HG03575 (cell line): ENCODE measurements around the gene IKZF3.
"Not testable (repeated sequence)": the region's sequence is repeated elsewhere in the genome, so short reads cannot be mapped to it uniquely, and the experiment has no call there.

ENCODE experiments used
- ATAC-seq: cut with Tn5 transposase; IDR thresholded peaks from one replicate; pipeline ENCODE4 v1.9.1; 2021; ENCODE audit not compliant: unreplicated experiment, insufficient number of reproducible peaks, low FRiP score; ENCODE audit errors: extremely low read depth

Gene IKZF3

DNA sequence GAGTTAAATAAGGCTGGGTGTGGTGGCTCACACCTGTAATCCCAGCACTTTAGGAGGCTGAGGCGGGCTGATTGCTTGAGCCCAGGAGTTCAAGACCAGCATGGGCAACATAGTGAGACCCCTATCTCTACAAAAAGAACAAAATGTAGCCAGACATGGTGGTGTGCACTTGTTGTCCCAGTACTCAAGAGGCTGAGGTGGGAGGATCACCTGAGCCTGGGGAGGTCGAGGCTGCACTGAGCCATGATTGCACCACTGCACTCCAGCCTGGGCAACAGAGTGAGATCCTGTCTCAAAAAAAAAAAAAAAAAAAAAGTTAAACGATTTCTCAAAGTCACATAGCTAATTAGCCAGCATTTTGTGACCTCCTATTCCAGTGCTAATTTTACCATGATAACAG, 99.9 kb downstream of the IKZF3 start:
- not testable (repeated sequence) for ATAC-seq

DNA sequence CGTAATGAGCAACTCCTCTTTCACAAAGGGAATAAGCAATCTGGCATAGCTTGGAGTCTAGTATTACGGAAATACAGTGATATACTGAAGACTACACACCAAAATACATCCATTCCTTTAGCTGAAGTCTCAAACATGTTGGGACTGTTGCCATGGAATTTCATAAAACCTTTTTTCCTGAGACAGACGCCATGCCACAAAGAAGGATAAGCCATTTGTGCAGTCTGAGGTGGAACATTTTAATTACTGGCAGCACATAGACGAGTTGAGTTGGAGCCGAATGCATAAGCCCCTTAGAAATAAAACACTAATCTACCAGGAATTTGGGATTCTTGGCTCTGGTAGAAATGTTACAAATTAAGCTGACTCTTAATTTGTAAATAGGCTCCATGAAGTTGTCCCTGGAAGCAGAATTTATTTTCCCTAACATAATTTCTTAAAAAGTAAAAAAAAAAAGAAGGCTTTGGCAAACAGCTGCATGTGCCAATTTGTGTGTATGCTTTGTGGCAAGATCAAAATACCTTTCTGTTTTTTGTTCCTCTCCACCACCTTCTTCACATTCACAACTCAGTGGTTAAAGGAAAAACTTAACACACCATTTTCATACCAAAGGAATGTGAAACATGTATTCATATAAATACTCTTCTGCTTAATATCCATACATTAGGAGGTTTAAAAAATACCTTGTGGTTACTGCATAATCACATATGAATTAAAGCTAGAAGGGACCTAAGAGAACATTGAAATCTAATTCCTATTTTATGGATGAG, 100.9 kb downstream of the IKZF3 start:
- no peak for ATAC-seq

DNA sequence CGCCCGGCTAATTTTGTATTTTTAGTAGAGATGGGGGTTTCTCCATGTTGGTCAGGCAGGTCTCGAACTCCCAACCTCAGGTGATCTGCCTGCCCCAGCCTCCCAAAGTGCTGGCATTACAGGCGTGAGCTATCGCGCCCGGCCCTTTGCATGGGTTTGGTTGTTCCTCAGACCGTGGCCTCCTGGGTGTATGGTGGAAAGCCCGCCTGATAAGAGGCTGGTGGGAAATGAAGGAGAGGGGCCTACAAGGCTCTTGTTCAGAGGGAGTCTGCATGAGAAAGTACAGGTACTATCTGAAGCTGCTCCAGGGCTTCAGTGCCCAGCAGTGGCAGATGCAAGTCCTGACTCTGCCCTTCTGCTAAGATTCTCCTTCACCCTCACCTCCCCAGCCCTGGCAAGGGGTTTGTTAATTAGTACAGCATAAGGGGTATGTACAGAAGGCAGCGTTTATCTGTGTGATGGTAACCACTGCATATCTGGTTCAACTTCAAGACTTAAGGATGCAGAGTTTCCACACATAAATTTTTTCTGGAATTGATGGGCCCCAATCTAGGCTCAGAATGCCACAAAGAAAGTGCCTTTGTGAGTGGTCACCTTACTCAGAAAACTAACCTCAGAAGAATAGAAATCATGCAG, 102.1 kb downstream of the IKZF3 start:
- ATAC-seq, result no peak

DNA sequence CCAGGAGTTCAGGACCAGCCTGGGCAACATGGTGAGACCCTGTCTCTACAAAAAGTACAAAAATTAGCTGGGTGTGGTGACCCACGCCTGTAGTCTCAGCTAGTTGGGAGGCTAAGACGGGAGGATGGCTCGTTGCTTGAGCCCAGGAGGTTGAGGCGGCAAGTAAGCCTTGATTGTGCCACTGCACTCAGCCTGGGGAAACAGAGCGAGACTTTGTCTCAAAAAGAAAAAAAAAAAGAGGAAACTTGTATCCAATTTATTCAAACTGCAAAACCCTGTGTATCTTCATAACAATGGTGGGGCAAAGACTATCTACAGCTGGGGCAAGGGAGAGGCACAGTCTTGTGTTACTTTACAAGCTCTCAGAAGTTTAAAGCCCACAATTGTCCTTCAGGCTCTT, 104.9 kb downstream of the IKZF3 start:
- no peak for ATAC-seq

DNA sequence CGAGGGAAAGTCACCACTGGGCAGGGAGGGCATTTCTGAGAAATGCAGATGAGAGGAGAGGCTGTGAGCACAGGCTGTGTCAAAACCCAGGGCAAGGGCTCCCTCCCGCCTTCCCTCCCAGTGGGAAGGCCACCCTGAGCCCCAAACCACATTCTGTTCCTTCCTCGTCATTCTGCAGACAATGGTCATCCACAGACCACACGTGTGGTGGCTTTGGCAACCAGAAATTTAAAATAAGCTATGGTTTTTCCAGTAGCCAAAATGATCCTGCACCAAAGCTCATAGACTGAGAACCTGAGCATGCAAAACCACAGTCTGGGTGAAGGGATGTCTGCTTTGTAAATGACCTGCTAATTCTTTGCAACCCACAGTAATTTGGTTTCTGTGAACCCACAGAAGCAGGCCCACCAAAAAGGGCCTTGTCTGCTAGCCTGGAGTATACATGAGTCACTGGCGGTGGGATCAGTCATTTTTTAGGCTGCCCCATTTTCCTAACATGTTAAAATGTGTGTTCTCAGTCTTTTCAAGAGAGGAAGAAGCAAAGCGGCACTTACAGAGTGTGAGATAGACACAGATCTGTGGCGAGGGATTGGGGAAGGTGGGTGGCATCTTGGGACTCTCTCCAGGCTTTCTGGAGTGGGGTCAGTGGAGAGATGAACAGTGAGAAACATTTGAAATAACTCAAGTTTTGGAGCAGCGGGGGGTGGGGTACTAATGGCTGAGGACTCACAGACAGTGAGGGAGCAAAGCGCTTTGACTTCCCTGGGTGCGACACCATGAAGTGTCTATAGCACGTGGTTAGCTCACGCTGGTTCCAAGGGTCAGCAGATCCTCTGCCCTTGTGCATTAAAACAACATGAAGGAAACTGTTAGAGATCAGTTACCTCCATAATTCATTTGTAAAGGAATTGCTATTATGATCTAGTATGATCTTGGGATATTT, 105.9 kb downstream of the IKZF3 start:
- ATAC-seq, result no peak

DNA sequence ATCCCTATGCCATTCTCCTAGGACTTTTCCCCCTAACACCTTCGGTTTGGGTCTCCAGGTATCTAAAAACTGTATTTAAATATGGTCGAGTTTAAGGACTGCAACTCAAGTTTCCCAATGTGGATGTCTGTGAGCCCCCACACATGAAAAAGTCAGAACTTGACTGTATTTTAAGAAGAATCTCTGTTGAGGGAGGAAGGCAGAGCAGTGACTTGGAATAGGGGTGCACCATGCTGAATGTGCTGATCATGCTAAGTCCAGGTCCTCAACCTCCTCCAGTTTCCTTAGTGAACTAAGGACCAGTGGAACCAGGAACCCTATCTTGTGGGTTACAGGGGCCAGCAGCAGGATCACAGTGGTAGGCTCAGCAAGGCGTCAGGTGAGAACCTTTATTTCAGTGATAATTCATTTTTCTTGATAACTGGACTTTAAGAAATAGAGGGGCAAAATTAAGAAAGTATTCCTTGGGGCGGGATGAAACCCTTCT, 106.9 kb downstream of the IKZF3 start:
- ATAC-seq, result no peak

DNA sequence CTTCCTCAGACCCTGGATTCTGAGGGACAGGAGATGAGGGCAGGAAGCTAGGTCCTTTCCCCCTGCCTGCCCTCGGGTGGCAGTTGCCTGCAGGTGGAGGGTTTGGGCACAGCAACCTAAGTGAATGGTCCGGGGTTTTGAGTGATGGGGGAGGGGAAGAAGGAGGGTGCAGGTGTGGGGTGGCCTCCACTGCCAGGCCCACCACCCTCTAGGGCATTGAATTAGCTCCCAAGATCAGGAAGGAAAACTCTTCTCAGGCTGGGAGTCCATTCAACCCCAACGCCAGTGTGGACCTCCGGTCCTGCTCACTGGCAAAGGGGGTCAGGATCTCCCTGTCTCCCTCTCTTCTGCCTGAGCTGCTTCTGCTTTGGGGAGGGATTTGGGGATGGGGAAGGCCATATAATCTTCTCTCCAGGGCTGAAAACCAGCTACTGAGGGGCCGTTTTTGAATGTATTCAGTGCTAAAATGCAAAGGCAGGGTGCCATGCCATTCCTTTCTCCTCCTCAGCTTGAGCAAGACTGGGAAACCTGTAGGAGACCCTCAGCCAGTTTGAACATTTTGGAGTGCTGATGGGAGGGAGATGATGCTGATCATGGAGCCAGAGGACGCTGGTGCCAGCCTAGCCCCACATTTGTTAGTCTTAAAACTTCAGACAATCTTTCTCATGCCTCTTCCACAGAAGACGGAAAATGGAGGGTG, 107.6 kb downstream of the IKZF3 start:
- ATAC-seq, result no peak

DNA sequence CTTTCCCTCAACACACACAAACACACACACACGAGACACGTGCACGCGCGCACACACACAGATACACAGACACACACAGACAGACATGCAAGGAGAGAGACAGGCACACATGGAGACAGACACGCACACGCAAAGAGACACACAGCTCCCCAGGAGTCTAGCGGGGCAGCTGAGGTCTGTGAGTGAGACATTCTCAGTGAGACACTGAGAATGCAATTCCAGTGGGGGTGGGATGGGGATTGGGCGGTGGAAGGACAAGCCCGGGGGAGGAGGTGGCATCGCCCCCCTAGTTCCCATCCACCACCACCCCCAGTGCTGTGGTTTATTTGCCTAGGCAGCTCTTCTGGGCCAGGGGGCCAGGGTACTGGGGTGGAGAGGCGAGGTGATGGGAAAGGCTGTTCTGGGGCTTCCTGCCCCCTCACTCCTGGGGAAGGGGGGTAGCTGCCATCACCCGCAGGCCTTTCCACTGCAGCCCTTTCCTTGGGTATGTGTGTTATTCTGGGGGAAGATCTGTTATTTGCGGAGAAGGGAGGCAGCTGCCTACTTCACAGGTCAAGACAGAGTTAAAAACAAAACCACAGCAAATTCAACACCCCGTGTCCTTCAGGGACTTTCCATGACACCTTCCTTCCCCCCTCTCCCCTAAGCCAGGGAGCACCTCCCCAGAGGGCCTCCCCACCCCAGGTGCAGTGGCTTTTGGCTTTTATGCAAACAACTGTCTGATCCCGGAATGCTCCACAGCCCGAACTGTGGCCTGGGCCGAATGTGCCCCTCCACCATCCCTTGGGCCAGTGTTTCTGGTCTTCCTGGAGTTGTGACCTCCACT, 108.3 kb downstream of the IKZF3 start:
- ATAC-seq, result no peak

DNA sequence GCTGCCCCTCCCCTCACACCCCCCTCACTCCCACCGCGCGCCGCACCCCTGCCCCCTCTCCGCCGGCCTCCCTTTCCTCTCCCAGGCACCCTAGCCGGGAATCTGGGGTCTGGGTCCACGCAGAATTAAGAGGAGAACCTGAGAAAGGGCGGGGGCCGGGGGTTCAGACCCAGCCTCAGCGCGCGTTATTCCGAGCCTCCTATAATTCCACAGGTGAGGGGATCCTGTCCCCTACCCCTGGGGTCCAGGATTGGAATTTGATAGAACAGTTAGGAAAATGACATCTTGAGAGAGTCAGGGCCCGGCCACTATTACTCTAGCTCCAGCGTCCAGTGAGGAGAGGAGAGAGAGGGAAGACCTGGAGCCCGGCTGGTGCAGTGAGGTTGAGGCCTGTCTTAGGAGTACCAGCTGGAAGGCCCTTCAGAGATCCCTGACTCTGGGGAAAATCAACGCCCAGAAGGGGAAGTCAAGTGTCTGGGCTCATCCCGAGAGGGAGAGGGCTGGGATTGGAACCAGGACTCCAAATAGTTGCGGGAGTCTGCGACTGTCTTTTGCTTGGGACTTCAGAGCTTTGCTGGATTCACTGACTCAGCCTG, 109.1 kb downstream of the IKZF3 start:
- ATAC-seq, result no peak

DNA sequence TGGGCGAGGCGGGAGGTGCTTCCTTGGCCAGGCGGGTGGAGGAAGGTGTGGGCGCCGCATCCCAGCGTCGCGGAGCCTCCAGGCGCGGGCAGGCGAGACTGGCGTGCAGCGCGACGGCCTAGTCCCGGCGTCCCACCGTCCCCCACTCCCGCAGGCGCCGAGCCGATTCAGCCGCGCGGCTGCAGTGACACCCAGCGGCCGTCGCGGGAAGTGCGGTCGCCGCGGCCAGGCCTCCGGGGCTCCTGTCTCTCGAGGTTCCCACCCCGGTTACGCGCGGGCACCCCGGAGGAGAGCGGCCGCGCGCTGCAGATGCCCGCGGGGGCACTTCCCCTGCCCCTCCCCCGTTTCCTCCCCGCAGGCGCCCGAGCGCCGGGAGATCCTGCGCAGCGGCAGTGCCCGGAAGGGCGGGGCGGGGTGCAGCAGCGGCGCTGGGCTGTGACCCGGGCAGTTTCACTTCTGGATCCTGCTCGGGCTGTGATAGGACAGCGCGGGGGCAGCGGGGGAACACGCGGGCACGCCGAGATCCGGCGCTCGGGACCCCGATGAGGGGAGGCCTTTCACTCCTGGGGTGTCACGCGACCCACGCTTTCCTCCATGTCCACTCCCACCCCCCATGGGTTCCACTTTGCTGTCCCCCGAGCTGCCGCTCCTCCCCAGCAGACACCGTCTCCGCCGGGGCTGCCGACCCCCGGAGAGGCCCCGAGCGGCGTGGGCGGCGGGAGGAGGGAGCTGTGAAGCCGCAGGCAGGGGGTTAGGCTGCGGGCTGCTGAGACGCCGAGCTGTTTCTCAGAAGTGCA, 109.8 kb downstream of the IKZF3 start:
- ATAC-seq, result no peak

DNA sequence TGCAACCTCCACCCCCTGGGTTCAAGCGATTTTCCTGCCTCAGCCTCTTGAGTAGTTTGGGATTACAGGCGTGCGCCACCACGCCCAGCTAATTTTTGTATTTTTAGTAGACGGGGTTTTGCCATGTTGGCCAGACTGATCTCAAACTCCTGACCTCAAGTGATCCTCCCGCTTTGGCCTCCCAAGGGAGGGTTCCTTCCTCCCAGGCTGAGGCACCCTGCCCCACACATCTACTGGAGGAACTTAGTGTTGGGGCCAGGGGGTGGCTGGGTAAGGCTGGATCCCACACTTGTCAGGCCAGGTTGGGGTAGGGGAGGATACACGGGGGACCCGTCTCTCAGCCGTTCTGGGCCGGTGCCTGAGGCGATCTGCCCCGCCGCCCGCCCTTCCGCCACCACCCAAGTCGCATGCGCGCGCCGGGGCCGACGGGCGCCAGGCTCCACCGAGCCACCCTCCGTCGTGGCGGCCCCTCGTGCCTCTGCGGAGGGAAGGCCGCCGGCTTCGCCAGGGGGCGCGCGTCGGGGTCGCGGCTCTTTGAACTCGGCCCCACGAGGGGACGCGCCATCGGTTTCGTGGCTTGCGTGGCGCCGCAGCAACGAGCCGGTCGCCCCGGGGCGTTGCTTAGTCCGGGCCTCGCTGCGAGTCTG, 110.5 kb downstream of the IKZF3 start:
- no peak for ATAC-seq

DNA sequence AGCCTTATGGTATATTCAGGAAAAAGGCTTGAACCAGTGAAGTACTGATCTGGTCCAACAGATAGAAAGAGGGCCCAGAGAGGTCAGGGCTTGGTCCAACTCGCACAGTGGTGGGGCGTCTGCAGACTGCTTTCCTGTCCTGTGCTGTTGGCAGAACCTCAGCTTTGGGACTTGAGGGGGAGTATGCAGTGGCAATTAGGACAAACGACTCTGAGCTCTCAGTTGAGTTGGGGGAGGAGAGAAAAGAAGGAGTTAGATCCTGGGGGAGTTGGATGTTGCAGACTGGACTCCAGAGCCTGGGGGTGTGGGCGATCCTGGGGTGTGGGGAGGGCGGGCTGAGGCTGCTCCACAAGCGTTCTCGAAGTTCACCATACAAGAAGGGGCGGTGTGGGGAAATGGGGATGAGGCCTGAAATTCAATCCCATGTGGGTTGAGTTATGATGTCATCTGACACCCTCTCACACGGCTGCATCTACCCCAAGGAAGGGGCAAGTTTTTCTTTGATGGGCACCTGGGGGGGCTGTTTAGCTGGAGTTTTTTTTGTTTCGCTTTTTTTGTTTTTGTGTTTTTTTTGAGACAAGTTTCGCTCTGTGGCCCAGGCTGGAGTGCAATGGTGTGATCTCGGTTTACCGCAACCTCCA, 111.8 kb downstream of the IKZF3 start:
- ATAC-seq, result no peak

DNA sequence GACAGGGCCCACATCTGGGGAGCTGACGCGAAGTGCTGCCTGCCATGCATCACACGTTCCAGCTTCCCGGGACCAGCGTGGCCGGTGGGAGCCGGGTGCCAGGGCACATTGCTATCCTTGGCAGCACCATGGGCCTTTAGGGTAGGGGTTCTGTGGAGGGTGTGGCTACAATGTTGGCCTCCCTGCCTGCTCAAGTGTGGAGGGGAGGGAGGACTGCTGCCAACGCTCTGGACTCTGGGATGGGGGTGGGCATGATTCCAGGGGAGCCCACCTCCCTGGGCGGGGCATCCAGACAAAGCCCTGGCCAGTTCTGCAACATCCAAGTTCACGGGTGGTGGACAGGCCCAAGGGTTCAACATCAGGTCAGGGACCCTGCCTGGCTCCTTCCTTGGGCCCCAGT, 112.5 kb downstream of the IKZF3 start:
- no peak for ATAC-seq

DNA sequence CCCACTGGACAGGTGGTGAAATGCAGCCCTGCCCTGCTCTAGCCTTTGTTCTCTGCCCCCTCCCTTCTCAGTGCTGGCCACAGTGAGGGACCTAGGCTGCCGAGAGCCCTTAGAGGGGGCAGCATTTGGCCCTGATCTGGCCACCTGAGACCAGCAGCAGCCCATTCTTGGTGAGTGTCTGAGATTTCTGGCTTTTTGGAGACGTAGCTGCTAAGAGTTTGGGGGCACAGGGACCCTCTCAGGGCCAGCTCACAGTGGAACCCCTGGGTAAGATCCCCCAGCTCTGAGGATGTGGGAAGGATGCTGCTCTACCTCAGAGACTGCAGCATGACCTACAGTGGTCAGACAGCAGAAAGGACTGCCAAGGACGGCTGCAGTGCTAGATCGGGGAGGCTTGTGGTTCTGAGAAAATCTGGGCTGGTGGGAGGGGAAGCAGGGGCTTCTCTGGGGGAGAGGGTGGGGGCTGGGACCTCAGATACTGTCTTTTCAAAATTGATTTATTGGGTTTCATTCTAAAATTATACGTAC, 113.0 kb downstream of the IKZF3 start:
- no peak for ATAC-seq

DNA sequence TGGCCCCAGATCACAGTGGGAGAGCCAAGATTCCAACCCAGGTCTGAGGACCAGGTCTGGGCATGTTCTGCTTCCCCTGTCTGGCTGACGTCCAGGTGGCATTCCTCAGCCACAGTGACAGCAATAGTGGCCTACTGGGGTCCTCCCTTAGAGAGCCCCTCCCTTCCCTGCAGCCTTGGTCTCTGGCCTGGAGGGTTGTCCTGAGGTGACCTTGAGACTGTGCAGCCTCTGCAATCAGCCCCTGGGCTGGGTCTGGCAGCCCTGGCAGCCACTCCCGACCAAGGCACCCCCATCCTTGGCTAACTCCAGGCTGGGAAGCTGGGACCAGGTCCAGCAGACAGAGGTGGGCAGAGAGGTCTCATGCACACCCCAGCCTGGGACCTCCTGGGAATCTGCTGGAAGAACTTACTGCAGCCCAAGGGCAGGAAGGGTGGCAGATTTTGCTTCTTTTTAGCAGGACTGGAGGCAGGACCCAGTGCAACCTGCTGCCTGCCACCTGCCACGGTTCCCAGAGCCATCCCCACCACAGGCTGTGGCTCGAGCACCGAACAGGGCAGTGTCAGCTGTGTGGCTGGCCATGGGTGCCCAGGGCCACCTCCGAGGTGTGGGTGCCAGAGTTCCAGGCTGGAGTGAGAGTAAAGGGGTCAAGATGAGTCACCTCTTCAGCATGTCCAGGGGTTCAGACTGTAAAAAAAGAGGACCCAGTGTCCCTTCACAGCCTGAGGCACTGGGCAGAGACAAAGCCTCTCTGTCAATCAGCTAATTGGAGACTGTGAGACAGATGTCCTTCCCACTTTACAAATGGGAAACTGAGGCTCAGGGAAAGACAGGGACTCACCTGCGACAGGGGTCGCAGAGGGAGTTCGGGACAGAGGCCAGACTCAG, 113.7 kb downstream of the IKZF3 start:
- ATAC-seq, result no peak
